HepG2 (cell line): ENCODE data around the gene PTPN18. TPM values are rescaled to one million over a fixed set of nuclear protein-coding genes. Genes with fewer than 3 reads are reported as not detected.

Experiments used
- BRD4 ChIP-seq: sonication (generic); formaldehyde crosslinking; IDR thresholded peaks from 2 replicates; pipeline ENCODE4 v1.4.0; 2020; ENCODE audit warnings: missing genetic modification reagents
- FOXK2 ChIP-seq: fragments of 450-650 bp; IDR thresholded peaks from 2 replicates; pipeline ENCODE4 v1.6.1; 2016
- GLI4 ChIP-seq: sonication (generic); formaldehyde crosslinking; IDR thresholded peaks from 2 replicates; pipeline ENCODE4 v1.5.1; 2020; ENCODE audit warnings: missing genetic modification reagents, mild to moderate bottlenecking, moderate library complexity, borderline replicate concordance
- HCFC1 ChIP-seq: fragments of 150-350 bp; IDR thresholded peaks from 2 replicates; pipeline ENCODE4 v1.6.1; 2014; ENCODE audit warnings: low read depth, low read length
- MAFG ChIP-seq: sonication (generic); formaldehyde crosslinking; IDR thresholded peaks from 2 replicates; pipeline ENCODE4 v1.5.1; 2020; ENCODE audit warnings: mild to moderate bottlenecking, missing genetic modification reagents
- MTF2 ChIP-seq: sonication (generic); formaldehyde crosslinking; IDR thresholded peaks from 2 replicates; pipeline ENCODE4 v1.5.0; 2020; ENCODE audit warnings: missing genetic modification reagents, borderline replicate concordance
- NFKB2 ChIP-seq: sonication (generic); formaldehyde crosslinking; IDR thresholded peaks from 2 replicates; pipeline ENCODE4 v1.4.0; 2020; ENCODE audit warnings: missing genetic modification reagents, borderline replicate concordance
- RAD21 ChIP-seq: fragments of 450-650 bp; formaldehyde crosslinking; IDR thresholded peaks from 2 replicates; pipeline ENCODE4 v1.5.0; 2020; ENCODE audit warnings: mild to moderate bottlenecking
- REST ChIP-seq, 2 experiments: IDR thresholded peaks; 2 replicates each; pipeline ENCODE4 v1.6.1; 2011 to 2012; ENCODE audit warnings: low read length in 2 of 2, borderline replicate concordance in 1 of 2, low read depth in 1 of 2, mild to moderate bottlenecking in 1 of 2, moderate library complexity in 1 of 2
- SNAPC2 ChIP-seq: sonication (generic); formaldehyde crosslinking; IDR thresholded peaks from 2 replicates; pipeline ENCODE4 v1.8.1; 2022; ENCODE audit warnings: mild to moderate bottlenecking, missing genetic modification reagents
- U2AF2 ChIP-seq: fragments of 200-400 bp; formaldehyde crosslinking; IDR thresholded peaks from 2 replicates; pipeline ENCODE4 v1.6.1; 2017; ENCODE audit warnings: low read depth, mild to moderate bottlenecking, low read length
- ZNF326 ChIP-seq: sonication (generic); formaldehyde crosslinking; IDR thresholded peaks from 2 replicates; pipeline ENCODE4 v1.4.0; 2020; ENCODE audit warnings: missing genetic modification reagents, borderline replicate concordance
- ZNF597 ChIP-seq: sonication (generic); formaldehyde crosslinking; IDR thresholded peaks from 2 replicates; pipeline ENCODE4 v1.5.0; 2020; ENCODE audit warnings: missing genetic modification reagents
- ZNF710 ChIP-seq: sonication (generic); formaldehyde crosslinking; IDR thresholded peaks from 2 replicates; pipeline ENCODE4 v1.5.0; 2020; ENCODE audit warnings: mild to moderate bottlenecking, missing genetic modification reagents, borderline replicate concordance
- ZNF724P ChIP-seq: sonication (generic); formaldehyde crosslinking; IDR thresholded peaks from 2 replicates; pipeline ENCODE4 v1.8.0; 2022; ENCODE audit warnings: missing genetic modification reagents, borderline replicate concordance
- ZNF761 ChIP-seq: sonication (generic); formaldehyde crosslinking; conservative IDR thresholded peaks from 2 replicates; pipeline ENCODE4 v1.4.0; 2020; ENCODE audit warnings: mild to moderate bottlenecking, missing genetic modification reagents
- polyA plus RNA-seq, 8 experiments: library from polyadenylated mRNA; depleted of rRNA in 3 of 8; stranded (reverse) in 7 of 8; unstranded in 1 of 8; fragments of >200 nt; fragmentation: Illumina TruSeq in 4 of 8; extraction: Trizol in 4 of 8; gene quantifications; 2 replicates each; pipeline versions ENCODE4 v1.2.1 to v1.2.3, GENCODE V29; 2011 to 2016; ENCODE audit warnings: low read depth in 4 of 8, missing spikeins in 1 of 8, mixed read lengths in 1 of 8; ENCODE audit not compliant: insufficient read depth in 1 of 8
- total RNA-seq, 5 experiments: library from RNA; depleted of rRNA; stranded (reverse); fragments of >200 nt; fragmentation: Illumina TruSeq; extraction: Trizol; gene quantifications; 2 replicates each; pipeline ENCODE4 v1.2.3, GENCODE V29; 2016; ENCODE audit warnings: low read depth in 1 of 5
- TF ChIP-seq, protein P1 (sequence below): sonication (generic); formaldehyde crosslinking; IDR thresholded peaks from 2 replicates; pipeline ENCODE4 v1.4.0; 2020; ENCODE audit warnings: missing genetic modification reagents, borderline replicate concordance
- TF ChIP-seq, protein P2 (sequence below): sonication (generic); formaldehyde crosslinking; IDR thresholded peaks from 2 replicates; pipeline ENCODE4 v1.8.0; 2022; ENCODE audit warnings: mild to moderate bottlenecking, missing genetic modification reagents; ENCODE audit not compliant: insufficient replicate concordance

PTPN18 gene
- total and polyA plus RNA-seq, 2 of the 13 experiments (the other 11 are each of a cell fraction or from before 2014, with no cell fraction given): 14.8 to 39.6 TPM

GRCh38 chr2:130342533-130343275 lies 13.2 kb upstream of the PTPN18 start, which contains the start of gene IMP4 (continued):
- TF ChIP-seq, protein P1, sequence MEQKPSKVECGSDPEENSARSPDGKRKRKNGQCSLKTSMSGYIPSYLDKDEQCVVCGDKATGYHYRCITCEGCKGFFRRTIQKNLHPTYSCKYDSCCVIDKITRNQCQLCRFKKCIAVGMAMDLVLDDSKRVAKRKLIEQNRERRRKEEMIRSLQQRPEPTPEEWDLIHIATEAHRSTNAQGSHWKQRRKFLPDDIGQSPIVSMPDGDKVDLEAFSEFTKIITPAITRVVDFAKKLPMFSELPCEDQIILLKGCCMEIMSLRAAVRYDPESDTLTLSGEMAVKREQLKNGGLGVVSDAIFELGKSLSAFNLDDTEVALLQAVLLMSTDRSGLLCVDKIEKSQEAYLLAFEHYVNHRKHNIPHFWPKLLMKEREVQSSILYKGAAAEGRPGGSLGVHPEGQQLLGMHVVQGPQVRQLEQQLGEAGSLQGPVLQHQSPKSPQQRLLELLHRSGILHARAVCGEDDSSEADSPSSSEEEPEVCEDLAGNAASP: peak; percentile 49; the same call in 1 of the 2 replicates
- TF ChIP-seq HCFC1 (peak; percentile 92), ZNF326 (CRISPR knock-in tag) (no peak), BRD4 (CRISPR knock-in tag) (no peak; the same call in none of the 2 replicates), ZNF761 (CRISPR knock-in tag) (no peak; the same call in 1 of the 2 replicates), ZNF597 (CRISPR knock-in tag) (no peak), SNAPC2 (CRISPR knock-in tag) (peak; percentile 47; the same call in 1 of the 2 replicates), GLI4 (CRISPR knock-in tag) (no peak), REST (IDR thresholded peaks at IDR 0.05; ENCODE audit: borderline replicate concordance in 1 of 2, low read depth in 1 of 2, low read length in 2 of 2) (peak in 1 of 2 experiments; percentile 8; a peak in 1 of 4 replicates), U2AF2 (0 out of 2 replicates have a peak, but pooled peaks have one; percentile 70), ZNF710 (peak; percentile 77; the same call in 1 of the 2 replicates), NFKB2 (CRISPR knock-in tag) (peak; percentile 63; the same call in 1 of the 2 replicates), RAD21 (CRISPR knock-in tag) (peak; percentile 84), FOXK2 (peak; percentile 48; the same call in 1 of the 2 replicates), MAFG (no peak), MTF2 (CRISPR knock-in tag) (0 out of 2 replicates have a peak, but pooled peaks have one; percentile 75), ZNF724P (peak; percentile 55; the same call in 1 of the 2 replicates)
- TF ChIP-seq, protein P2, sequence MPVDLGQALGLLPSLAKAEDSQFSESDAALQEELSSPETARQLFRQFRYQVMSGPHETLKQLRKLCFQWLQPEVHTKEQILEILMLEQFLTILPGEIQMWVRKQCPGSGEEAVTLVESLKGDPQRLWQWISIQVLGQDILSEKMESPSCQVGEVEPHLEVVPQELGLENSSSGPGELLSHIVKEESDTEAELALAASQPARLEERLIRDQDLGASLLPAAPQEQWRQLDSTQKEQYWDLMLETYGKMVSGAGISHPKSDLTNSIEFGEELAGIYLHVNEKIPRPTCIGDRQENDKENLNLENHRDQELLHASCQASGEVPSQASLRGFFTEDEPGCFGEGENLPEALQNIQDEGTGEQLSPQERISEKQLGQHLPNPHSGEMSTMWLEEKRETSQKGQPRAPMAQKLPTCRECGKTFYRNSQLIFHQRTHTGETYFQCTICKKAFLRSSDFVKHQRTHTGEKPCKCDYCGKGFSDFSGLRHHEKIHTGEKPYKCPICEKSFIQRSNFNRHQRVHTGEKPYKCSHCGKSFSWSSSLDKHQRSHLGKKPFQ (CRISPR knock-in tag): peak; percentile 93
